Endothelial cell of umbilical vein (primary cell): ENCODE measurements around the gene MAPT. TPM values are rescaled to one million over a fixed set of nuclear protein-coding genes. Genes with fewer than 3 reads are reported as not detected.

Experiments
- BruUV-seq: library from RNA; stranded (reverse); fragments of 400-500 nt; replicated peaks from 2 replicates; lab custom pipeline; 2021; lab: Mats Ljungman, UMichigan
- CTCF ChIA-PET: fragments of 300-600, 350-600 bp; sonication (Branson Sonifier 250); formaldehyde crosslinking; loops from one replicate; lab custom pipeline; 2021; ENCODE audit warnings: antibody characterized with exemption, inconsistent platforms; lab: Charles Lee
- POLR2A ChIA-PET: fragments of 300-600, 350-600 bp; sonication (Branson Sonifier 250); formaldehyde crosslinking; loops from one replicate; lab custom pipeline; 2021; ENCODE audit warnings: antibody characterized with exemption, inconsistent platforms; lab: Charles Lee
- DNase-seq: peaks from one replicate; pipeline ENCODE4 v3.0.0-alpha.2; 2011; ENCODE audit warnings: low read depth, low spot score
- FAIRE-seq: peaks from 2 replicates; lab custom pipeline; 2011; peaks lifted over from hg19 to GRCh38; lab: Jason Lieb, UNC
- H2AFZ ChIP-seq: 2 replicates; pipeline ENCODE4 v1.6.0; 2012; ENCODE audit warnings: low read depth, low read length, control low read depth, inconsistent platforms
- H3K27ac ChIP-seq: 2 replicates; pipeline ENCODE4 v1.5.1; 2011; ENCODE audit warnings: low read depth, mild to moderate bottlenecking, control low read depth, low read length, moderate library complexity; ENCODE audit not compliant: insufficient read depth
- H3K27me3 ChIP-seq, 2 experiments: 2 replicates each; pipeline versions ENCODE4 v1.6.0 to v1.6.1; 2011; ENCODE audit warnings: low read length in 2 of 2, mixed read lengths in 1 of 2; ENCODE audit not compliant: control insufficient read depth in 2 of 2, insufficient read depth in 2 of 2
- H3K36me3 ChIP-seq, 2 experiments: 2 replicates in 1 of 2; 3 replicates in 1 of 2; pipeline ENCODE4 v1.5.1; 2011; ENCODE audit warnings: low read length in 2 of 2, mild to moderate bottlenecking in 1 of 2, moderate library complexity in 1 of 2; ENCODE audit not compliant: control insufficient read depth in 2 of 2, insufficient read depth in 2 of 2; ENCODE audit errors: extremely low read depth in 1 of 2
- H3K4me1 ChIP-seq: 3 replicates; pipeline ENCODE4 v1.5.1; 2011; ENCODE audit warnings: mild to moderate bottlenecking, low read length; ENCODE audit not compliant: control insufficient read depth, insufficient read depth; ENCODE audit errors: extremely low read depth
- H3K4me2 ChIP-seq: 2 replicates; pipeline ENCODE4 v1.6.1; 2011; ENCODE audit warnings: low read length, control low read depth, mixed read lengths; ENCODE audit not compliant: insufficient read depth
- H3K4me3 ChIP-seq, 3 experiments: fragments of 200-600 bp in 1 of 3; sonication (generic), shearing (Covaris generic) in 1 of 3; replicated peaks in 1 of 3; 2 replicates each; pipeline ENCODE4 v1.5.1; 2011 to 2016; ENCODE audit warnings: control low read depth in 3 of 3, low read length in 3 of 3, mild to moderate bottlenecking in 2 of 3, inconsistent platforms in 1 of 3, low read depth in 1 of 3, moderate library complexity in 1 of 3; ENCODE audit not compliant: insufficient read depth in 1 of 3
- H3K79me2 ChIP-seq: 2 replicates; pipeline ENCODE4 v1.6.0; 2012; ENCODE audit warnings: low read length, inconsistent platforms; ENCODE audit not compliant: control insufficient read depth, insufficient read depth
- H3K9ac ChIP-seq: replicated peaks from 2 replicates; pipeline ENCODE3; 2011; ENCODE audit warnings: low read length, control low read depth; ENCODE audit not compliant: insufficient read depth; ENCODE audit errors: extremely low read depth
- H3K9me1 ChIP-seq: replicated peaks from 3 replicates; pipeline ENCODE4 v1.6.0; 2011; ENCODE audit warnings: mild to moderate bottlenecking, low read length; ENCODE audit not compliant: control insufficient read depth, insufficient read depth; ENCODE audit errors: extremely low read depth
- H3K9me3 ChIP-seq: replicated peaks from 2 replicates; pipeline ENCODE4 v1.5.1; 2012; ENCODE audit warnings: low read length, inconsistent platforms; ENCODE audit not compliant: control insufficient read depth, insufficient read depth
- H4K20me1 ChIP-seq: replicated peaks from 2 replicates; pipeline ENCODE3; 2011; ENCODE audit warnings: mild to moderate bottlenecking, low read length; ENCODE audit not compliant: control insufficient read depth, insufficient read depth; ENCODE audit errors: extremely low read depth
- EZH2 ChIP-seq: IDR thresholded peaks from 2 replicates; pipeline ENCODE4 v1.6.1; 2012; ENCODE audit warnings: borderline replicate concordance, low read depth, mild to moderate bottlenecking, moderate library complexity, low read length, inconsistent platforms; ENCODE audit not compliant: severe bottlenecking
- FOS ChIP-seq: IDR thresholded peaks from 2 replicates; pipeline ENCODE4 v1.6.1; 2011; ENCODE audit warnings: mild to moderate bottlenecking, low read length, moderate library complexity, borderline replicate concordance; ENCODE audit not compliant: insufficient read depth
- GATA2 ChIP-seq: IDR thresholded peaks from 2 replicates; pipeline ENCODE4 v1.7.0; 2011; ENCODE audit warnings: low read depth, mild to moderate bottlenecking, moderate library complexity, mixed read lengths, low read length; ENCODE audit not compliant: insufficient read length, insufficient read depth
- JUN ChIP-seq: IDR thresholded peaks from 2 replicates; pipeline ENCODE4 v1.6.1; 2011; ENCODE audit warnings: borderline replicate concordance, low read depth; ENCODE audit not compliant: insufficient read length, insufficient read depth
- MAX ChIP-seq: IDR thresholded peaks from 2 replicates; pipeline ENCODE4 v1.6.1; 2011; ENCODE audit not compliant: insufficient read depth, insufficient read length
- MYC ChIP-seq: IDR thresholded peaks from one replicate; pipeline ENCODE4 v1.6.1; 2011; ENCODE audit warnings: mild to moderate bottlenecking, low read depth, low read length
- POLR2A ChIP-seq: IDR thresholded peaks from 2 replicates; pipeline ENCODE4 v1.6.1; 2012; ENCODE audit warnings: low read depth, mild to moderate bottlenecking, control low read depth, low read length
- POLR2AphosphoS5 ChIP-seq: IDR thresholded peaks from 2 replicates; pipeline ENCODE4 v1.6.1; 2012; ENCODE audit warnings: low read depth, mild to moderate bottlenecking, control low read depth, low read length, moderate library complexity; ENCODE audit not compliant: insufficient read depth
- dilution Hi-C: fragments of 300-500 bp; cut with MboI; formaldehyde crosslinking; loops from one replicate; pipeline ENCODE4 v1.15.0; 2019; ENCODE audit warnings: low sequenced_read_pairs; ENCODE audit not compliant: extremely low pct_ligation_motif_present
- intact Hi-C: fragments of 100-400 bp; cut with micrococcal nuclease; formaldehyde crosslinking; loops from one replicate; pipeline ENCODE4 v1.10.0; 2022
- polyA plus RNA-seq, 4 experiments: library from polyadenylated mRNA; depleted of rRNA in 3 of 4; stranded (reverse) in 3 of 4; unstranded in 1 of 4; fragments of >200 nt; gene quantifications; 2 replicates each; pipeline versions ENCODE4 v1.2.1 to v1.2.3, GENCODE V29; 2011 to 2012; ENCODE audit warnings: missing spikeins in 1 of 4
- total RNA-seq: library from RNA; stranded (reverse); gene quantifications from 2 replicates; pipeline ENCODE4 v1.2.3, GENCODE V29; 2021
- TF ChIP-seq, protein P1 (sequence below), 2 donors: IDR thresholded peaks; 1 replicate in 1 of 2; 2 replicates in 1 of 2; pipeline ENCODE4 v1.5.1; 2011; ENCODE audit warnings: low read length in 2 of 2, mild to moderate bottlenecking in 2 of 2, moderate library complexity in 2 of 2, control low read depth in 1 of 2, inconsistent platforms in 1 of 2, low read depth in 1 of 2; ENCODE audit not compliant: insufficient read depth in 1 of 2; ENCODE audit errors: extremely low read depth in 1 of 2

The MAPT gene
- total and polyA plus RNA-seq, 2 donors (not counting 3 experiments of a cell fraction or from before 2014, with no cell fraction given): 0.04 to 0.51 TPM

DNA sequence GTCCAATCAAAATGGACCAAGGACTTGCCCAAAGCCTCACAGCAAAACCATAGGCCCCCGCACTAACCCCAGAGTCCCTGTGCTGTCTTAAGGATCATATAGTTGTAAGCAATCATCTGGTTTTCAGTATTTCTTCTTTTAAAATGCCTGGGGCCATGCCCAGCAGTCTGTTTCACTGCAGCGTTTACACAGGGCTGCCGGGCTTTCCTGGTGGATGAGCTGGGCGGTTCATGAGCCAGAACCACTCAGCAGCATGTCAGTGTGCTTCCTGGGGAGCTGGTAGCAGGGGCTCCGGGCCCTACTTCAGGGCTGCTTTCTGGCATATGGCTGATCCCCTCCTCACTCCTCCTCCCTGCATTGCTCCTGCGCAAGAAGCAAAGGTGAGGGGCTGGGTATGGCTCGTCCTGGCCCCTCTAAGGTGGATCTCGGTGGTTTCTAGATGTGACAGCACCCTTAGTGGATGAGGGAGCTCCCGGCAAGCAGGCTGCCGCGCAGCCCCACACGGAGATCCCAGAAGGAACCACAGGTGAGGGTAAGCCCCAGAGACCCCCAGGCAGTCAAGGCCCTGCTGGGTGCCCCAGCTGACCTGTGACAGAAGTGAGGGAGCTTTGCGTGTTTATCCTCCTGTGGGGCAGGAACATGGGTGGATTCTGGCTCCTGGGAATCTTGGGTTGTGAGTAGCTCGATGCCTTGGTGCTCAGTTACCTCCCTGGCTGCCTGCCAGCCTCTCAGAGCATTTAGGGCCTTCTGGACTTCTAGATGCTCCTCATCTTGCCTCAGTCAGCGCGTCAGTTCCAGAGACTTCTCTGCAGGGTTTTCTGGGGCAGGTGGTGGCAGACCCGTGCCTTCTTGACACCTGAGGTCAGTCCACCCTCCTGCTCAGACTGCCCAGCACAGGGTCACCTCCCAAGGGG lies 79.8 kb downstream of the MAPT start:
- DNase-seq (no peak), FAIRE-seq (no peak)
- Histone ChIP-seq H3K9ac (no peak overlapping the region), H3K9me1 (no peaks in the 10 kb centered on the region), H3K4me2 (no peak overlapping the region), H4K20me1 (no peaks in the 10 kb centered on the region), H3K4me1 (no peaks in the 10 kb centered on the region), H3K79me2 (no peaks in the 10 kb centered on the region), H3K9me3 (no peaks in the 10 kb centered on the region), H3K27me3 (peaks cover 0 to 5% of the 10 kb centered on the region in 2 experiments), H3K36me3 (no peaks in the 10 kb centered on the region), H3K27ac (no peak overlapping the region), H3K4me3 (no peak overlapping the region), H2AFZ (no peak overlapping the region)
- dilution Hi-C loops (no loop called here), intact Hi-C loops (no loop called here)
- ChIA-PET CTCF (interaction anchor here (0.6 to 1.3 kb wide), 2 partner anchors 25 to 519 kb away, joined by 3 read pairs; no protein-coding TSS in a partner anchor), POLR2A (no interaction called here)
- BruUV-seq: no TSS peak
- TF ChIP-seq EZH2: no peak
- no peak for TF ChIP-seq JUN
- TF ChIP-seq POLR2A: no peak
- TF ChIP-seq FOS: no peak
- no peak for TF ChIP-seq MAX
- no peak for TF ChIP-seq POLR2AphosphoS5
- no peak for TF ChIP-seq MYC
- TF ChIP-seq, protein P1, sequence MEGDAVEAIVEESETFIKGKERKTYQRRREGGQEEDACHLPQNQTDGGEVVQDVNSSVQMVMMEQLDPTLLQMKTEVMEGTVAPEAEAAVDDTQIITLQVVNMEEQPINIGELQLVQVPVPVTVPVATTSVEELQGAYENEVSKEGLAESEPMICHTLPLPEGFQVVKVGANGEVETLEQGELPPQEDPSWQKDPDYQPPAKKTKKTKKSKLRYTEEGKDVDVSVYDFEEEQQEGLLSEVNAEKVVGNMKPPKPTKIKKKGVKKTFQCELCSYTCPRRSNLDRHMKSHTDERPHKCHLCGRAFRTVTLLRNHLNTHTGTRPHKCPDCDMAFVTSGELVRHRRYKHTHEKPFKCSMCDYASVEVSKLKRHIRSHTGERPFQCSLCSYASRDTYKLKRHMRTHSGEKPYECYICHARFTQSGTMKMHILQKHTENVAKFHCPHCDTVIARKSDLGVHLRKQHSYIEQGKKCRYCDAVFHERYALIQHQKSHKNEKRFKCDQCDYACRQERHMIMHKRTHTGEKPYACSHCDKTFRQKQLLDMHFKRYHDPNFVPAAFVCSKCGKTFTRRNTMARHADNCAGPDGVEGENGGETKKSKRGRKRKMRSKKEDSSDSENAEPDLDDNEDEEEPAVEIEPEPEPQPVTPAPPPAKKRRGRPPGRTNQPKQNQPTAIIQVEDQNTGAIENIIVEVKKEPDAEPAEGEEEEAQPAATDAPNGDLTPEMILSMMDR (IDR thresholded peaks at IDR 0.05; ENCODE audit: extremely low read depth in 1 of 2, insufficient read depth in 1 of 2, low read depth in 1 of 2, low read length in 2 of 2): no peak
- no peak for TF ChIP-seq GATA2
